CD4-positive, alpha-beta T cell treated with Interleukin-17A for 1 hour (primary cell): Measurements from ENCODE around the gene MNAT1.

ENCODE experiments used
- DNase-seq: peaks from one replicate; pipeline ENCODE4 v3.0.0-alpha.2; 2020

MNAT1 gene

DNA sequence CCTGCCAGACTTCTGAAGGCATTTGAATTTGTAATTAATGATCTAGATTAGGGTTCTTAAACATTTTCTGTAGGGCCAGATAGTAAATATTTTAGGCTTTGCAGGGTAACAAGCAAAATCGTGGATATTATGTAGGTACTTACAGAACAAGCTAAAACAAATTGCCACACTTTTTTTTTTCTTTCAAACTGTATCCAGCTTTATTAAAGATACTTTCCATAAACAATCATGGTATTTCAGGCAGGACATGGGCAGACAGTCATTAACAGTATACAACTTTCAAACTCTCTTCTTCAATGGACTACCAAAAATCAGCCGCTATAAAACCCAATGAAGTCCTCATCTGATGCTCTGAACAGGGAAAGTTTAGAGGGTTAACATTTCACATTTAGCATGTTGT, 236.7 kb downstream of the MNAT1 start:
- DNase-seq: no peak

- no peak for DNase-seq
Measured at GRCh38 chr14:60972295-60972694, 237.7 kb downstream of the MNAT1 start.

- no peak for DNase-seq
Measured at GRCh38 chr14:60973070-60973469, 238.5 kb downstream of the MNAT1 start.

GRCh38 chr14:60974090-60974651, 239.6 kb downstream of the MNAT1 start:
- no peak for DNase-seq

- DNase-seq: no peak
Measured at GRCh38 chr14:60975551-60975950, 241.0 kb downstream of the MNAT1 start.

DNA sequence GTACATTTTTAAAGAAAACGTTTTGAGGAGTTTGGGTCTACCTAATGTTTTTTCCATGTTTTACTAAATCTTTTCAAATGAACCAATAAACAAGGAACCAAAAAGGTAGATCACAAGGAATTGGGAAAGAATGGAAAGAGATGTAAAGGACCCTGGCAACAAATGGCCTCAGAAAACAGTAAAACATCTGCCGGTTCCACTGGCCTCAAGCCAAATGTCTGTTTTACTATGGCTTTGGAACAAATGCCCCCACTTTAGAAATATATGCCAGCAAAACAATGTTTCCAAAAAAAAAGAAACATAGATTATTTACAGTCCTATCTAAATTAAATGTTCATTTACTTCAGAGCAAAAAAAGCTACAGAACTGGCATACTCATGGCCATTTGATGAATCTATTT, 243.3 kb downstream of the MNAT1 start:
- no peak for DNase-seq

- peak; percentile 94 for DNase-seq
Measured at GRCh38 chr14:60980811-60981632, 246.5 kb downstream of the MNAT1 start, which contains the start of the genes SLC38A6 and TRMT5. SLC38A6 (plus strand) TSS chr14:60981245; CDS start chr14:60981278, 33 bp downstream. TRMT5 (minus strand) TSS chr14:60981079; CDS start chr14:60980973, 106 bp downstream.

- DNase-seq: no peak
Measured at GRCh38 chr14:60981633-60982455, 247.3 kb downstream of the MNAT1 start.

DNA sequence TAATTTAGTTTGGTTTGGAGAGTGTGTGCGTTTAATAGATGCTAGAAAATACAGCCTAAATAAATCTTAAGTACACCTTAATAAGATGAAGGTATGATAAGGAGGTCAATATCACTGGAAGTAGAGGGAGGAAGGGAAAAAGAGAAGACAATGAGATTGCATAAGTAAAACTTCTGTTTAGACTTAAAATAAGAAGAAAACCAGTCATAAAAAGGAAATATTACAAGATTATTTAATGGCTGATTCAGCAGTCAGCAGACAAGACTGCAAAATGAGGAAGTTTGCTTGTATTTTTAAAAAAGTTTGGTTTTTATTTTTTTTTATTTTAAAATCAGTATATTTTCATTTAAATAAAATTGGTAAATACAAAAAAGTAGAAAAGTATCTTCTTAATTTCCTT, 249.6 kb downstream of the MNAT1 start:
- DNase-seq: no peak

GRCh38 chr14:60986500-60986899, 251.9 kb downstream of the MNAT1 start:
- DNase-seq: no peak

- no peak for DNase-seq
Measured at GRCh38 chr14:60989599-60989998, 255.0 kb downstream of the MNAT1 start.

- DNase-seq: no peak
Measured at GRCh38 chr14:60998617-60999016, 264.1 kb downstream of the MNAT1 start.

GRCh38 chr14:60999536-60999935, 265.0 kb downstream of the MNAT1 start:
- no peak for DNase-seq

GRCh38 chr14:61003571-61003970, 269.0 kb downstream of the MNAT1 start:
- DNase-seq: no peak

DNA sequence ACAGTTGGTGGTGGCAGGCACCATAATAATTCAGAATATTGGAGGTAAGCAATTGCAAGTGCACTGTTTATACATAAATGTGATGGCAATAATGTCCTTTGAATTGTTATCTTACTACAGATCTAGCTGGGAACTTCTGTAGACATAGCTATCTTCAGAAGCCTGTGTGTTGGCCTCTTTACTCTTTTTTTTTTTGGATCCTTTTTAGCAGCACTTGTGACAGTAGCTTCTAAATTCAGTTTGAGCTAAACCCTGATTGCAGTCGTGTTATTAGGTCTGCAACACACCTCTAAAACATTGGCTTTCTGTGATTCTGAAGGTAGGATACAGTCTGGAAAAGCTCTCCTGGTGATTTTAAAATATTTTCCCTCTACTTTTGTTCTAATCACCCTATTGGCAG, 285.0 kb downstream of the MNAT1 start:
- DNase-seq: no peak
